M059J (cell line): ENCODE data around the gene USP47. TPM values are rescaled to one million over a fixed set of nuclear protein-coding genes. Genes with fewer than 3 reads are reported as not detected.

Source experiments
- DNase-seq: peaks from one replicate; pipeline ENCODE4 v3.0.0-alpha.2; 2012; ENCODE audit warnings: low read depth
- total RNA-seq: library from RNA; depleted of rRNA; stranded (reverse); fragments of >200 nt; shearing (Covaris generic); gene quantifications from 2 replicates; pipeline ENCODE4 v1.2.3, GENCODE V29; 2014

USP47 gene
- total RNA-seq, 1 experiment from 2014 or later: 39.9 TPM

- no peak for DNase-seq
These were observed 98.8 kb downstream of the USP47 start for GRCh38 chr11:11940551-11940950.

- no peak for DNase-seq
These were observed 100.9 kb downstream of the USP47 start for GRCh38 chr11:11942668-11943067.

DNA sequence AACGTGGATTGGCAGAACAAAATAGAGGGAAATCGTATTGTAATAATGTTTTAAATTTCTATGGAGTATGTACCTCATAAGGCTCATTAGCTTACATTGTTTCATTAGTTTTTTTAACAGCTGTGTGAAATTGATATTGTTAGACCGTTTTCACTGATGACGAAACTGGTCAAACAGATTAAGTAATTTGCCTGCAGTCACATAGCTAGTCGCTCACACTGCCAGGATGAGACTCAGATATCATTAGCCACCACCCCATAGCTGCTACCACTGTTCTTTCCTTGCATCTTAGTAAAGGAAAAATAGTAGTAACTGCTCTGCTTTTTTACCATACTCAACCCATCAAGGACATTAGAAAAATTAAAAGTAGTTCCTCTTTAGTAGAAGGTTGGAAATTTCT lies 102.7 kb downstream of the USP47 start:
- DNase-seq: no peak

DNA sequence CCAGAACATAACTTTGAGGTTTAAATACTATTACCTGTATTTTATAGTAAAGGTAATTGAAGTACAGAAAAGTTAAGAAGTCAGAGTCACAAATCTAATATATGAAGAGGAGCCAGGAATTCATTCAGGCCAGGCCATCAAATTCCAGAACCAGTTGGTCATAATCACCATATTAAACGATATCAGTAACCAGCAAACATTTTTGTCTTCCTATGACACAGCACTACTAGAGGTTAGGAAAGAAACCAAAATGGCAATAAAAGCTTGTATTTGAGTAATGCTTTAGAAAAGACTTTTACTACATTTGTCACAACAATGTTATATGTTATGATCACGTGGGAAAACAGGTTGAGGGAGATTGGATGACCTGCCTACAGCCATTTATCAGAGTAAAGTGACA lies 104.4 kb downstream of the USP47 start:
- DNase-seq: peak; percentile 72

GRCh38 chr11:11946878-11947277 lies 105.1 kb downstream of the USP47 start:
- no peak for DNase-seq

DNA sequence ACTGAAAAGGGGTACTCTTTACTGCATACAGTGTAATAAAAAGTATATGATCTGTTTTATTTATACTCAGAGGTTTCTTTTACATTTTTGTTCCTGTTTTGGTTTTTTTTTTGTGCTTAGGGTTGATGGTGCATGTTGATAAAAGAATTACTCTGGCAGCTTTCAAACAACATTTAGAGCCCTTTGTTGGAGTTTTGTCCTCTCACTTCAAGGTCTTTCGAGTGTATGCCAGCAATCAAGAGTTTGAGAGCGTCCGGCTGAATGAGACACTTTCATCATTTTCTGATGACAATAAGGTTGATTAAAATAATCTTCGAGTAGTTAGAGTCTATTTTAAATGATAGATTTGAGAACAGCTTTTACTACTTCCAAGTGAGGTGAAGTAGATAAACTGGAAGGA lies 106.1 kb downstream of the USP47 start:
- no peak for DNase-seq

- DNase-seq: no peak
These were observed 106.6 kb downstream of the USP47 start for GRCh38 chr11:11948242-11948947.

- no peak for DNase-seq
These were observed 107.7 kb downstream of the USP47 start for GRCh38 chr11:11949482-11949881.

DNA sequence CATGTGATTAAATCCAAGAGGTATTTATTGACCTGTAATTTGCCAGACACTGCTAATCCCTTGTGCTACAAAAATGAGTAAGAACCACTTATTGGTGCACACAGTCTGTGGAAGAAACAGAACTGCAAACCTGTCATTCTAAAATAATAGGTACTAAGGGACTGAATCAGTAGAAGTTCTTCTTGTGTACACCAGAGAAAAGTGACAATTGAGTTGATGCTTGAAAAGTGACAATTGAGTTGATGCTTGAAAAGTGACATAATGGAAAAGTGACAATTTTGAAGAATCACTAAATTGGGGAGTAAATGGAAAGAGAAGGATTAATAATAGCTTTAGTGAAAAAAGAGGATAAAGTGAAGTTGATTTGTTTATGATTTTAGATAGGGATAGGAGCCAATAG lies 110.3 kb downstream of the USP47 start:
- no peak for DNase-seq

- DNase-seq: no peak
These were observed 114.2 kb downstream of the USP47 start for GRCh38 chr11:11956006-11956405.

GRCh38 chr11:11958403-11959231 lies 116.8 kb downstream of the USP47 start:
- DNase-seq: peak; percentile 5

GRCh38 chr11:11959601-11960000 lies 117.8 kb downstream of the USP47 start:
- no peak for DNase-seq

DNA sequence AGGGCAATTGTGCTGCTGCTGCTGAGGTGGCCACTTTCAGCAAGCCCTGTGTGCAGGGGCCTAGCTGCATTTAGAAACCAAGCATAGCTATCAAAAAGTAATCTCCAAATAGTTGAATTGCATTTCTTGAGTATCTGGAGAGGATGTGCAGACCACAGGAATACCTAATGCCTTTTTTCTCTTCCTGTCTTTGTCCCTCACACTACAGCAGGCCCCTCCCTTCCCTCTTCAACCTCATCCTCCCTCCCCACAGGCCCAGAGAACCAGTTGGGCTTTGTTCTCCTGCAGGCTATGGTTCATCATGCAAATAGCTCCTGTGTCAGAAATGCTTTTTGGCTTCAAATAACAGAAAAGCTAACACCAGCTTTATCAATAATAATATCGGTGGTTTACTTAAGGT lies 118.9 kb downstream of the USP47 start:
- DNase-seq: peak; percentile 56

DNA sequence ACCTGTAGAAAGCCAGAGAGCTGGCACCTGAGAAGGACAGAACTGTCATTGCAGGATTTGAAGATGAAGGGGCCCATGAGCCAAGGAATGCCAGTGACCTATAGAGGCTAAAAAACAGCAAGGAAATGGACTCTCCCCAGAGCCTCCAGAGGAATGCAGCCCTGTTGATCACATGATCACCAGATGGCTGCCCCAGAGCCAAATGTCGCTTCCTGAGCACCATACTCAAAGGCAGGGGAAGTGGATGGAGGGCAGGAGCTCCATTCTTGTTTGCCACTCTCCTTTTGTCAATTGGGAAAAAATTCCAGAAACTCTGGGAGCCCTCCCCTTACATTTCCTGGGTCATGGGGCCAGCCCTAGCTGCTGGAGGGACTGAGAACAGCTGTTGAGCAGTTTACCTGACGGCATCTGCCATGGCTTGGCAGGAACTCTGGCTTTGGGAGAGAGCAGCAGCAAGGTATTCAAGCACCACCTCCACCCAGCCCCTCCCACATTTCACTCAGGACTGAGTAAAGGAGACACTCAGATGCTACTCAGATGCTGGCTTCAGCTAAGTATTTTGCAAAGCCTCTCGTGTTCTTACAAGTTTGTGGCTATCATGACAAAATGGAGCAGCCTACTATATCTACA lies 119.7 kb downstream of the USP47 start:
- DNase-seq: peak; percentile 12

GRCh38 chr11:11963067-11963466 lies 121.3 kb downstream of the USP47 start:
- DNase-seq: no peak

- no peak for DNase-seq
These were observed 122.3 kb downstream of the USP47 start for GRCh38 chr11:11963842-11964773.

GRCh38 chr11:11964774-11965150 lies 123.0 kb downstream of the USP47 start:
- DNase-seq: no peak

GRCh38 chr11:11965192-11965591 lies 123.4 kb downstream of the USP47 start:
- DNase-seq: no peak

DNA sequence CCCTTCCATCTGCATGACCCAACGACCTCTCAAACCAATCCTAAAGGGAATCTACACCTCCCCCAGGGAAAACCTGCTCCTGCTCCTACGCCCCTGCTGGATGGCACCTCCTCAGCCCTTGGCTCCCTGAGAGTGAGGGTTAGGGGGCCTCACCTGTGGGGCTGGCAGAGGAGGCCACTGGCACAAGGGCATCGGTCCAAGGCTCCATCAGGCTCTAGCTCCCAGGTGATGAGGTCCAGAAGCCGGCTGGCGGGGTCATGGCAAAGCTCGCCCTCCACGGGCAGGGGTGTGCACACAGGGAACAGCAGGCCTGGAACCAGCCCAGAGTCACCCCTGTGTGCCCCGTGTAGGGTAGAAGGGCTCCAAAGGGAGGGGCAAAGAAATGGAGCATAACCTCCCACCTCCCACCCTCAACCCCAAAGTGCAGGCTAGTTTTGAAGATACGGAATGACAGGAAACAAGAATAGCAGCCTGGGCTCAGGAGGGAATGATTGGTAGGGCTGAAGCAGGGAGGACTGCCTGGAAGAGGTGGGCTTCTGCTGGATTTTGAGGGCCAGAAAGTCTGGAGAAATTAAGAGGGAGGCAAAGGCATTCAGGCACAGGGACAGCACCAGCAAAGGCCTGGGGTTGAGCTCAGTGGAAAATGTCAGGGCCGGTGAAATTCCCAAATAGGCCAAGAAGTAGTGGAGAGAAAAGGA lies 124.0 kb downstream of the USP47 start:
- DNase-seq: no peak

DNA sequence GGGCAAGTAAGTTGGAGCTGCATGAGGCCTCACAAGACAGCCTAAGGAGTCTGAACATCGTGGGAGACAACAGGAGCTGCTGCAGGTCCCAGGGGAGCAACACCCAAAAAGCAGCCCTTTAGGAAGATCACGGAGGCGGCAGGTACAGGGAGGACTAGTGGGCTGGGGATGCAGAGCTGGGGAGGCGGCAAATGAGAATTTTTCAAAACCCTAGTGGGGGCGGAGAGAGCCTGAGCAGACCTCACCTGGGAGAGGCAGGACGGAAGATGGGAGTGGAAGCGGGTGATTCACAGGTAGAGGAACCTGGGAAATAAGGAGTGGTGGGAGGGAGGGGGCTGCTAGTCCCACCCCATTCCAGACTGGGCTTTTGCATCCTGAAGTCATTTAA lies 124.6 kb downstream of the USP47 start:
- no peak for DNase-seq
